Activated naive CD8-positive, alpha-beta T cell treated with anti-CD3 and anti-CD28 coated beads, Interleukin-2, amount 10 ng/mL, durations not matched to agents 7 days and 5 days (primary cell): ENCODE results near the gene ARHGAP22. TPM values are rescaled to one million over a fixed set of nuclear protein-coding genes. Genes with fewer than 3 reads are reported as not detected.

ENCODE experiments used
- ATAC-seq: fragments of 150-1000 bp; cut with Tn5 transposase; one replicate; pipeline ENCODE4 v1.10.0; 2021; ENCODE audit warnings: low read depth, moderate library complexity
- POLR2A ChIA-PET: fragments of 350-600 bp; sonication (Branson Sonifier 250); formaldehyde crosslinking; loops from one replicate; lab custom pipeline; 2021; ENCODE audit warnings: antibody characterized with exemption; lab: Charles Lee
- DNase-seq: peaks from one replicate; pipeline ENCODE4 v3.0.0; 2021
- H3K27ac Mint-ChIP-seq: one replicate; pipeline ENCODE4 v1.8.0; 2022; ENCODE audit warnings: mild to moderate bottlenecking, mixed read lengths
- H3K27me3 Mint-ChIP-seq: one replicate; pipeline ENCODE4 v1.8.0; 2022; ENCODE audit warnings: mild to moderate bottlenecking, moderate library complexity, mixed read lengths
- H3K36me3 Mint-ChIP-seq: one replicate; pipeline ENCODE4 v1.8.0; 2021; ENCODE audit warnings: mild to moderate bottlenecking, mixed read lengths
- H3K4me1 Mint-ChIP-seq: one replicate; pipeline ENCODE4 v1.8.0; 2021; ENCODE audit warnings: mixed read lengths
- H3K4me3 Mint-ChIP-seq: one replicate; pipeline ENCODE4 v1.8.0; 2022; ENCODE audit warnings: mild to moderate bottlenecking, moderate library complexity, mixed read lengths
- H3K9me3 Mint-ChIP-seq: one replicate; pipeline ENCODE4 v1.8.0; 2021; ENCODE audit warnings: mixed read lengths
- total RNA-seq, 2 experiments: library from RNA; stranded (reverse); gene quantifications; one replicate each; pipeline ENCODE4 v1.2.3, GENCODE V29; 2021

ARHGAP22 gene
- total RNA-seq, 2 experiments from 2014 or later = 0.26 to 0.30 TPM

DNA sequence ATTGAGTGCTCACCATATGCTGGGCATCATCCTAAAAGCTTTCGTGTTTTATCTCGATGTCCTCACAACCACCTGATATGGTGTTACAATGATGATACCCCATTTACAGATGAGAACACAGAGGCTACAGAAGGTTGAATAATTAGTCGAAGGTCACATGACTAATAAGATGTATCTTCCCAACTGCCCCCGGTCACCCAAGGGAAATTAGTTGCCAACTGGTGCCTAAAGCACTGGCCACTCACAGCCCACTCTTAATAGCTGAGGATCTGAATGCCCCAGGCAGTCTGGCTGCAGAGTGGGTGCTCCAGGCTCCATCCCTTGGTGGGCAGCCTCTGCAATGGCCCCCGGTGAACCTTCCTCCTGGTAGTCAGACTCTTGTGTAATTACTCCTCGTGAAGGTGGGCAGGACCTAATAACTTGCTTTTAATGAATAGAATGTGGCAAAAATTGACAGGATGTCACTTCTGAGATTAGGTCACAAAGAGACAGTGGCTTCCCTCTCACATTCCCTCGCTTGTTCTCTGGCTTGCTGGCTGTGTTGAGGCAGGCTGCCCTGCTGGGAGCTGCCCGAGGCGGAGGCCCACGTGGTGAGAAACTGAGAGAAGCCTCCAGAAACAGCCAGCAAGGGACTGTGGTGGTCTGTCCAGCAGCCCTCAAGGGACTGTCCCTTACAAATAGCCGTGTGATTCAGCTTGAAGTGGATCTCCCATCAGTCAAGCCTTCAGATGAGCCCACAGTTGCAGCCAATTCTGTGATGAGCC is 109.4 kb downstream of the ARHGAP22 start:
- POLR2A ChIA-PET = no interaction called here
- Mint-ChIP-seq H3K27me3 (peaks cover 20% of the 10 kb centered on the region), H3K4me3 (no peak overlapping the region), H3K4me1 (peaks cover 21% of the 10 kb centered on the region), H3K36me3 (no peaks in the 10 kb centered on the region), H3K9me3 (no peaks in the 10 kb centered on the region), H3K27ac (no peak overlapping the region)
- DNase-seq (no peak), ATAC-seq (no peak)

DNA sequence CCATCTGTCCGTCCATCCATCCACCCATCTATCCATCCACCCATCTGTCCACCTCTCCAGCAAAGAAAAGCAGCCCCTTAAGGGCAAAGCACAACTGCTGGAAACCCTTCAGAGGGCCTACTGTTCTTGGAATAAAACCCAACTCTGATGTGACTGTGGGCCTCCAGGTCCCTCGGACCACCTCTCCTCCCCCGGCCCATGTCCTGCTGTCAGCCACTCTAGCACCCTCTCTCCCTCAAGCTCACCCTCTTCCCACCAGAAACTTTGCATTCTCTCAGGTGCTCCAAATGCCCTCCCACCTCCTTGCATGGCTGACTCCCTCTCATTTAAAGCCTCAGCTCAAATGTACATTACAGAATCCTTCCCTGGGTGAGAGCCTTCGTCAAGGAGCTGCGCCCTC is 110.3 kb downstream of the ARHGAP22 start:
- no peak for ATAC-seq
- DNase-seq = no peak
- POLR2A ChIA-PET = interaction anchor here (0.8 kb wide), 1 partner anchor 133 kb away, joined by 3 read pairs; no protein-coding TSS in a partner anchor
- H3K9me3 Mint-ChIP-seq = no peaks in the 10 kb centered on the region
- peaks cover 21% of the 10 kb centered on the region for H3K4me1 Mint-ChIP-seq
- peak overlapping the region; percentile 53 for H3K4me3 Mint-ChIP-seq
- H3K27me3 Mint-ChIP-seq = peaks cover 20% of the 10 kb centered on the region
- peak overlapping the region; percentile 27 for H3K27ac Mint-ChIP-seq
- H3K36me3 Mint-ChIP-seq = no peaks in the 10 kb centered on the region

- Mint-ChIP-seq H3K36me3 (no peaks in the 10 kb centered on the region), H3K4me3 (peak overlapping the region; percentile 53), H3K27ac (peak overlapping the region; percentile 11), H3K4me1 (peaks cover 21% of the 10 kb centered on the region), H3K9me3 (no peaks in the 10 kb centered on the region), H3K27me3 (peaks cover 20% of the 10 kb centered on the region)
- DNase-seq (no peak), ATAC-seq (peak; percentile 76)
- POLR2A ChIA-PET = interaction anchor here (0.8 kb wide), 1 partner anchor 133 kb away, joined by 3 read pairs; no protein-coding TSS in a partner anchor
These were observed 110.8 kb downstream of the ARHGAP22 start for GRCh38 chr10:48494073-48494472.

GRCh38 chr10:48493083-48493871 is 111.6 kb downstream of the ARHGAP22 start:
- H3K4me1 Mint-ChIP-seq = peaks cover 21% of the 10 kb centered on the region
- no peaks in the 10 kb centered on the region for H3K36me3 Mint-ChIP-seq
- DNase-seq (no peak), ATAC-seq (peak; percentile 26)
- H3K4me3 Mint-ChIP-seq = peak overlapping the region; percentile 43
- POLR2A ChIA-PET = no interaction called here
- no peaks in the 10 kb centered on the region for H3K9me3 Mint-ChIP-seq
- peak overlapping the region; percentile 13 for H3K27ac Mint-ChIP-seq
- peaks cover 26% of the 10 kb centered on the region for H3K27me3 Mint-ChIP-seq

DNA sequence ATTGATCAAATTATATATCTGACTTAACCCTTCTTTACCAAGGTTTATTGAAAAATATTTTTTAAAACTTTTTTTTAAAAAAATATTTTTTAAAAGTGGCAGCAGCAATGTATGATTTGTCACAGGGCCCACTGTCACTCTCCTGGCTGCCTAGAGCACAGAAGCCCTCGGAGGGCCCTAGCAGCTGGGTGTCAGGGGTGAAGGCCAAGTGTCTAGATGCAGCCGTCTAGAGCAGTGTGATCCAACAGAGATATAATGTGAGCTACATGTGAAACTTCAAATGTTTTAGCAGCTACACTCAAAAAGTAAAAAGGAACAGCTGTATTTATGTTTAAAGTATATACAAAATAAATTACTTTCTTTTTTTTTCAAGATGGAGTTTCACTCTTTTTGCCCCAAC is 112.7 kb downstream of the ARHGAP22 start:
- Mint-ChIP-seq H3K4me1 (peaks cover 21% of the 10 kb centered on the region), H3K27me3 (peaks cover 32% of the 10 kb centered on the region), H3K9me3 (no peaks in the 10 kb centered on the region), H3K36me3 (no peaks in the 10 kb centered on the region), H3K27ac (no peak overlapping the region), H3K4me3 (no peak overlapping the region)
- POLR2A ChIA-PET = no interaction called here
- no peak for ATAC-seq
- DNase-seq = no peak

GRCh38 chr10:48491392-48492139 is 113.3 kb downstream of the ARHGAP22 start:
- Mint-ChIP-seq H3K36me3 (no peaks in the 10 kb centered on the region), H3K27me3 (peaks cover 37% of the 10 kb centered on the region), H3K4me1 (peaks cover 21% of the 10 kb centered on the region), H3K4me3 (no peak overlapping the region), H3K9me3 (no peaks in the 10 kb centered on the region), H3K27ac (no peak overlapping the region)
- no peak for ATAC-seq
- POLR2A ChIA-PET = no interaction called here
- no peak for DNase-seq

- Mint-ChIP-seq H3K4me3 (no peak overlapping the region), H3K27ac (no peak overlapping the region), H3K4me1 (peaks cover 21% of the 10 kb centered on the region), H3K27me3 (peaks cover 39% of the 10 kb centered on the region), H3K9me3 (no peaks in the 10 kb centered on the region), H3K36me3 (no peaks in the 10 kb centered on the region)
- no peak for DNase-seq
- POLR2A ChIA-PET = no interaction called here
- no peak for ATAC-seq
These were observed 113.9 kb downstream of the ARHGAP22 start for GRCh38 chr10:48490946-48491345.

- H3K27ac Mint-ChIP-seq = no peak overlapping the region
- H3K36me3 Mint-ChIP-seq = no peaks in the 10 kb centered on the region
- H3K4me1 Mint-ChIP-seq = peaks cover 21% of the 10 kb centered on the region
- no peak overlapping the region for H3K4me3 Mint-ChIP-seq
- no peak for DNase-seq
- POLR2A ChIA-PET = no interaction called here
- ATAC-seq = no peak
- H3K27me3 Mint-ChIP-seq = peaks cover 43% of the 10 kb centered on the region
- H3K9me3 Mint-ChIP-seq = no peaks in the 10 kb centered on the region
These were observed 114.3 kb downstream of the ARHGAP22 start for GRCh38 chr10:48490571-48490940.

- no peaks in the 10 kb centered on the region for H3K36me3 Mint-ChIP-seq
- DNase-seq = no peak
- H3K27me3 Mint-ChIP-seq = peaks cover 47% of the 10 kb centered on the region
- no peak for ATAC-seq
- no peaks in the 10 kb centered on the region for H3K9me3 Mint-ChIP-seq
- POLR2A ChIA-PET = no interaction called here
- H3K27ac Mint-ChIP-seq = no peak overlapping the region
- peaks cover 9% of the 10 kb centered on the region for H3K4me1 Mint-ChIP-seq
- H3K4me3 Mint-ChIP-seq = no peak overlapping the region
These were observed 115.8 kb downstream of the ARHGAP22 start for GRCh38 chr10:48489099-48489498.

- POLR2A ChIA-PET = no interaction called here
- H3K27me3 Mint-ChIP-seq = peaks cover 60% of the 10 kb centered on the region
- H3K36me3 Mint-ChIP-seq = no peaks in the 10 kb centered on the region
- H3K4me3 Mint-ChIP-seq = no peak overlapping the region
- DNase-seq (no peak), ATAC-seq (no peak)
- no peaks in the 10 kb centered on the region for H3K4me1 Mint-ChIP-seq
- no peaks in the 10 kb centered on the region for H3K9me3 Mint-ChIP-seq
- H3K27ac Mint-ChIP-seq = no peak overlapping the region
These were observed 117.6 kb downstream of the ARHGAP22 start for GRCh38 chr10:48487244-48487643.

GRCh38 chr10:48485711-48486110 is 119.2 kb downstream of the ARHGAP22 start:
- Mint-ChIP-seq H3K4me1 (no peaks in the 10 kb centered on the region), H3K27me3 (peaks cover 58% of the 10 kb centered on the region), H3K4me3 (no peak overlapping the region), H3K9me3 (no peaks in the 10 kb centered on the region), H3K27ac (no peak overlapping the region), H3K36me3 (no peaks in the 10 kb centered on the region)
- POLR2A ChIA-PET = no interaction called here
- DNase-seq (no peak), ATAC-seq (no peak)

DNA sequence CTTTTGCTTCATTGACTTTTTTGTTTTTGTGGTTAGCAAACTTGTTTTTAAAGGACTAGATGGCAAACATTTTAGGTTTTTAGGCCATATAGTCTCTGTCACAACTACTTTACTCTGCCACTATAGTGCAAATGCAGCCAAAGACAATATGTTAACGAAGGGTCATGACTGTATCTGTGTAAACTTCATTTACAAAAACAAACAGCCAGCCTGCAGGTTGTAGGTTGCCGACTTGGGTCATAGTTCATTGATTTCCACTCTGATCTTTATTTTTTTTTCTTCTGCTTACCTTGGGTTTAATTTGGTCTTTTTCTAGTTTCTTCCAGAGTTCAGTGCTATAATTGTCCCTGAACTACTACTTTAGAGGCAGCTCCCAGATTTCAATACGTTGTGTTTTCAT is 120.0 kb downstream of the ARHGAP22 start:
- H3K4me1 Mint-ChIP-seq = no peaks in the 10 kb centered on the region
- H3K9me3 Mint-ChIP-seq = no peaks in the 10 kb centered on the region
- ATAC-seq = no peak
- no peak overlapping the region for H3K4me3 Mint-ChIP-seq
- POLR2A ChIA-PET = no interaction called here
- H3K27me3 Mint-ChIP-seq = peaks cover 63% of the 10 kb centered on the region
- DNase-seq = no peak
- no peaks in the 10 kb centered on the region for H3K36me3 Mint-ChIP-seq
- no peak overlapping the region for H3K27ac Mint-ChIP-seq

DNA sequence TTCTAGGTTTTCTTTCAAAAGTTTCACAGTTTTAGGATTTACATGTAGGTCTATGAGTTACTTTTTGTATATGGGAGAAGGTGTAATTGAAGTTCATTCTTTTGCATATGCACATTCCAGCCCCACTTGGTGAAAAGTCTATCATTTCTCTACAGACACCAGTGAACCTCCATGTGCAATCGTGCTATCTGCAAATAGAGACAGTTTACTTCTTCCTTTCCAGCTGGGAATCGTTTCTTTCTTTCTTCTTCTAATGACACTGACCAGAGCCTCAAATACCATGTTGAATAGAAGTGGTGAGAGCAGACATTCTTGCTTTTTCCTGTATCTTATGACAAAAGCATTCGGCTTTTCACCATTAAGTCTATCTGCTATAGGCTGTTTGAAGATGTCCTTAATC is 122.7 kb downstream of the ARHGAP22 start:
- Mint-ChIP-seq H3K4me1 (no peaks in the 10 kb centered on the region), H3K36me3 (no peaks in the 10 kb centered on the region), H3K27ac (no peak overlapping the region), H3K4me3 (no peak overlapping the region), H3K27me3 (peaks cover 48% of the 10 kb centered on the region), H3K9me3 (no peaks in the 10 kb centered on the region)
- ATAC-seq = no peak
- DNase-seq = no peak
- POLR2A ChIA-PET = no interaction called here
